ENCODE results near the gene HOXA7.
A peak's percentile ranks its signal among the peaks of the same experiment; 100 is the strongest.

- TF ChIP-seq POLR2A (IDR thresholded peaks at IDR 0.05; ENCODE audit: control extremely low read depth in 1 of 2, low read depth in 2 of 2, low read length in 2 of 2) (no peak), EZH2 (IDR thresholded peaks at IDR 0.05; ENCODE audit: low read depth, low read length, severe bottlenecking) (peak; percentile 82), CTCF (IDR thresholded peaks at IDR 0.05; ENCODE audit: control extremely low read depth in 1 of 3, insufficient read depth in 1 of 3, low read depth in 1 of 3, low read length in 3 of 3) (no peak), POLR2AphosphoS5 (IDR thresholded peaks at IDR 0.05; ENCODE audit: low read depth, low read length) (no peak), SP1 (IDR thresholded peaks at IDR 0.05; ENCODE audit: low read depth, low read length) (no peak), FOSL1 (IDR thresholded peaks at IDR 0.05; ENCODE audit: insufficient read depth, low read depth, low read length) (no peak), HDAC6 (IDR thresholded peaks at IDR 0.05; ENCODE audit: low read depth, low read length) (no peak), RNF2 (IDR thresholded peaks at IDR 0.05; ENCODE audit: borderline replicate concordance, low read depth, low read length, missing control alignments, poor library complexity, severe bottlenecking) (peak; percentile 95), SIN3A (conservative IDR thresholded peaks at IDR 0.05 in 1 of 2, IDR thresholded peaks at IDR 0.05 in 1 of 2; ENCODE audit: low read depth in 1 of 2, low read length in 2 of 2) (no peak), YY1 (IDR thresholded peaks at IDR 0.05; ENCODE audit: low read depth, low read length) (no peak)
Observed at GRCh38 chr7:27155816-27156507, 513 bp downstream of the HOXA7 start.

Measured in H1 (cell line).